NCI-H1436 treated with DMSO at 0.1 percent for 48 hours (cell line): ENCODE data around the gene PANK4.

Experiments used
- DNase-seq: peaks from one replicate; lab custom pipeline; 2025; lab: John Stamatoyannopoulos, UW

PANK4 gene

GRCh38 chr1:2512862-2513421 is 13.5 kb downstream of the PANK4 start:
- DNase-seq = no peak

DNA sequence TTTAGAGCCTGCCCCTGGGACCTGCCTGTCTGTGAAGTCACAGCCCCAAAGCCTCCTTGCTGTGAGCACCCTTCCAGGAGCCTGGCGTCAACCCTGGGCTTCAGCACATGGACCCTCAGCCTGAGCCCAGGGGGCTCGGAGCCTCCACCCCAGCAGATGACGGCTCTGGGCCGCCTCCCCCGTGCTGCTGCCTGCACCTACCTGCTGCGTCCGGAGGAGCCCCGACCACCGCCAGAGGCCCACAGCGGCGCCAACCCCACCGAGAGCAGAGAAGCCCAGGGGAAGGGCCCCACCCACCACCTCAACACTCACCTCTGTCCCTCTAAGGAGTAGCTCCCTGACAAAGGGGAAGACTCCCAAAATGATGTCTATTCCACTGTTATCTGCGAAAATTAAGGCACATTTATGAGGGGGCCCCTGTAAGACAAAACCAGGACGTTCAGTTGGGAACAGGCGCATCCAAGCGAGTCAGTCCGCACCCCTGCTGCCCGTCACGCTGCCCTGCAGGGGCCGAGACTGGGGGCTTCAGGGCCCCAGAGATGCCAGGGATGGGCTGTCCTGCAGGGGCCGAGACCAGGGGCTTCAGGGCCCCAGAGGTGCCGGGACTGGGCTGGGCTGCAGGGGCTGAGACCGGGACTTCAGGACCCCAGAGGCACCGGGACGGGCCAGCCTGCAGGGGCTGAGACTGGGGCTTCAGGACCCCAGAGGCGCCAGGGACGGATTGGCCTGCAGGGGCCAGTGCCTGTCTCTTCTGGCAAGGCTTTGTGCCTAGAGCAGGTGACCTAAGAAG is 15.8 kb downstream of the PANK4 start:
- no peak for DNase-seq

DNA sequence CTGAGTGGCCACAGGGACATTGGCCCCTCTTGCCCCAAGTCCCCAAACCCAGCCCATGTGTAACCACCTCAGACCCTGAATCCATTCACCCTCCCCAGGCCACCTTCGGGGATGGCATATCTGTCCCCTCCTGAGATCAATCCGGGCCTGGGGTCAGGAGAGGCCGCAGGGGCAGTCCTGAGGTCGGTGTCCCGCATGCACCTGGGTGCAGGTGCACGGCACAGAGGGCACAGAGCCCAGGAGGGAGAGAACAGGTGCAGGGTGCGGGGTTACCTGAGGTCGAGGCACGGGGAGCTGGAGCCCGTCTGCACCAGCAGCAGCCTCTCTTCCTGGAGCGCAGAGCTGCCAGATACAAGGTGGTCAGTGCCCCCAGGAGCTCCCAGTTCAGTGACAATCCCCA is 16.8 kb downstream of the PANK4 start:
- no peak for DNase-seq

- no peak for DNase-seq
These were observed 17.6 kb downstream of the PANK4 start for GRCh38 chr1:2508751-2509150.

DNA sequence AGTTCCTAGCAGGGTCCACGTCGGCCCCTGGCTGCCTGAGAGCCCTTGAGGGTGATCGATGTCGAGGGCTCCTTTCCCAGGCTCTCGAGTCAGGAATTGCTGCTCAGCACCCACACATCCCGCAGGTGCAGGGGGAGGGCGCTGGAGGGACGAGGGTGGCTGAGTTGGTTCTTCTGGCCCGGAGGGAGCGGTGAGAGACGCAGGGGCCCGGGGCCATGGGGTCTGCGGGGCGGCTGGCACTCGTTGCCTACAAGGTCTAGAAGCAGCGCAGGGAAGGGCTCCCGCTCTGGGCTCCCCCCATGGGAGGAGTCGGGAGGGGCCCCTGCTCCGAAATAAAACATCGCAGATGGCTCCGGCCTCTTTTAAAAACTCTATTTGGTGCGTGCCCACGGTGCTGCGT is 18.2 kb downstream of the PANK4 start:
- no peak for DNase-seq

DNA sequence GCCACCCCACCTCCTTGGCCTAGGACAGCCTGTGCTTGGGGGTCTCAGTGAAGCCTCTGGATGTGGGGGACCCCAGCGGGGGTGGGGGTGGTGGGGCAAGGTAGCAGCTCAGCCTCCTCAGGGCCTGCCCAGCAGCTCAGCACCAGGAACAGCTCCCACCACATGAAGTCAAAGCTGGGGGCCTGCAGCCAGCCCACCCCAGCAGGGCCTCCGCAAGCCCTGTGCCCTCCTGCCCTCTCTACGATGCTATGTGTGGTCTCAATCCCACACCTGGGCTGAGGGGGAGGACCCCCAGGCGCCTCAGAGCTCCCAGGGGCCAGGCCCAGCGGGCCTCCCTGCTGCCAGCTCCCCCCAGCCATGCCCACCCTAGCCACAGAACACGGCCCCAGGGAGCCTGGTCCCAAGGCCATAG is 18.6 kb downstream of the PANK4 start:
- DNase-seq = no peak

DNA sequence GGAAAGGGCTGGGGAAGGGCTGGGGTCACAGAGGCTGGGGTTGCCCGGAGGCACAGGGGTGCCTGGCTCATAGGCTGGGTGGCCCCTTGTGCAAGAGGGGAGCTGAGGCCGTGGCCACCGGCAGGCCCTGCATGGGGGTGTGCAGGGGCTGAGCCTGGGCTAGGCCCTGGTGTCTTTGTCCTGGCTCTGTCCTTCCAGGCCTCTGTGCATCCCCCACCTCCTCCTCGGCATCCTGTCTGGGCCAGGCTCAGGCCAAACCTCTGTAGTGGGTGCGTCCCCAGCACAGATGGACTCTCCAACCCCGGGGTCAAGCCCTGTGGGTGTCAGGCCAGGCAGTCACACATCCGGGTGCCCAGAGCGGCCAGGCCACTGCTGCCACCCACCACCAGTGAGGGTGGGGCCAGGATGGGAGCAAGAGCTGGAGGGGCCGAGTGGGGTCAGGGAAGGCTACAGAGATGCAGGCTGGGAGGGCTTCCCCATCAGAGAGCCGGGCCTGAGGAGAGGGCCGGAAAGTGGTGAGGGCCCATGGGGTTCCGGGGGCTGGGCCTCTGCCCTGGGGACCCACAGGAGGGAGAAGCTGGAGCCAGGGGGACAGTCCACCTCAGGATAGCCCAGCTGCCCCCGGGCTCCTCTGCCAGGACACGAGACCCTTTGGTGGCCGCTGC is 19.4 kb downstream of the PANK4 start:
- DNase-seq = no peak

GRCh38 chr1:2506007-2506860 is 20.2 kb downstream of the PANK4 start:
- DNase-seq = no peak

- DNase-seq = no peak
These were observed 20.9 kb downstream of the PANK4 start for GRCh38 chr1:2505461-2505994.

DNA sequence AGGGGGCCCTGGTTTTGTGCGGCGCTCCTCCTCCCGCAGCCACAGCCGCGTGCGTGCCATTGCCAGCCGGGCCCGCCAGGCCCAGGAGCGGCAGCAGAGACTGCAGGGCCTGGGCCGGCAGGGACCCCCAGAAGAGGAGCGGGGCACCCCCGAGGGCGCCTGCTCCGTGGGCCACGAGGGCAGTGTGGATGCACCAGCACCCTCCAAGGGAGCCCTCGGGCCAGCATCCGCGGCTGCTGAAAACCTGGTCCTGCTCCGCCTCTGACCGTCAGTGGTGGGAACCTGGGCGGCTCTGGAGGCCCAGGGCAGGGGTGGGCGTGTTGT is 21.5 kb downstream of the PANK4 start:
- no peak for DNase-seq

DNA sequence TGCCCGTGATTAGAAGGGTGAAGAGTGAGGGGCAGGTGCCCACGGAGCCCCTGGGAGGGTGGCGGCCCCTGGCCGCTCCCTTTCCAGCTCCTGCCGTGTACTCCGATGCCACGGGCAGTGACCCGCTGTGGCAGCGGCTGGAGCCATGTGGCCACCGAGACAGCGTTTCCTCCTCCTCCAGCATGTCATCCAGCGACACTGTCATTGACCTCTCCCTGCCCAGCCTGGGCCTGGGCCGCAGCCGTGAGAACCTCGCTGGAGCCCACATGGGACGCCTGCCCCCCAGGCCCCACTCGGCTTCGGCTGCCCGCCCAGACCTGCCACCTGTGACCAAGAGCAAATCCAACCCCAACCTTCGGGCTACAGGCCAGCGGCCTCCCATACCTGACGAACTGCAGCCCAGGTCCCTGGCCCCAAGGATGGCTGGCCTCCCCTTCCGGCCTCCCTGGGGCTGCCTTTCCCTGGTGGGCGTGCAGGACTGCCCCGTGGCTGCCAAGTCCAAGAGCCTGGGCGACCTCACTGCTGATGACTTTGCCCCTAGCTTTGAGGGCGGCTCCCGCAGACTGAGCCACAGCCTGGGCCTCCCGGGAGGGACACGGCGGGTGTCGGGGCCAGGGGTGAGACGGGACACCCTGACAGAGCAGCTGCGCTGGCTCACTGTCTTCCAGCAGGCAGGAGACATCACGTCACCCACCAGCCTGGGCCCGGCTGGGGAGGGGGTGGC is 22.0 kb downstream of the PANK4 start:
- DNase-seq = no peak

- no peak for DNase-seq
These were observed 22.7 kb downstream of the PANK4 start for GRCh38 chr1:2503554-2504224.

- DNase-seq = no peak
These were observed 23.5 kb downstream of the PANK4 start for GRCh38 chr1:2502661-2503553.

DNA sequence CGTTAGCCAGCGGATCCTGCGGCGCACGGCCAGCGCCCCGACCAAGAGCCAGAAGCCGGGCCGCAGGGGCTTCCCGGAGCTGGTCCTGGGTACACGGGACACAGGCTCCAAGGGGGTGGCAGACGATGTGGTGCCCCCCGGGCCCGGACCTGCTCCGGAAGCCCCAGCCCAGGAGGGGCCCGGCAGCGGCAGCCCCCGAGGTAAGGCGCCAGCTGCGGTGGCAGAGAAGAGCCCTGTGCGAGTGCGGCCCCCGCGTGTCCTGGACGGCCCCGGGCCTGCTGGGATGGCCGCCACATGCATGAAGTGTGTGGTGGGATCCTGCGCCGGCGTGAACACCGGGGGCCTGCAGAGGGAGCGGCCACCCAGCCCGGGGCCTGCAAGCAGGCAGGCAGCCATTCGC is 24.2 kb downstream of the PANK4 start:
- no peak for DNase-seq

- no peak for DNase-seq
These were observed 24.6 kb downstream of the PANK4 start for GRCh38 chr1:2501820-2502119.

DNA sequence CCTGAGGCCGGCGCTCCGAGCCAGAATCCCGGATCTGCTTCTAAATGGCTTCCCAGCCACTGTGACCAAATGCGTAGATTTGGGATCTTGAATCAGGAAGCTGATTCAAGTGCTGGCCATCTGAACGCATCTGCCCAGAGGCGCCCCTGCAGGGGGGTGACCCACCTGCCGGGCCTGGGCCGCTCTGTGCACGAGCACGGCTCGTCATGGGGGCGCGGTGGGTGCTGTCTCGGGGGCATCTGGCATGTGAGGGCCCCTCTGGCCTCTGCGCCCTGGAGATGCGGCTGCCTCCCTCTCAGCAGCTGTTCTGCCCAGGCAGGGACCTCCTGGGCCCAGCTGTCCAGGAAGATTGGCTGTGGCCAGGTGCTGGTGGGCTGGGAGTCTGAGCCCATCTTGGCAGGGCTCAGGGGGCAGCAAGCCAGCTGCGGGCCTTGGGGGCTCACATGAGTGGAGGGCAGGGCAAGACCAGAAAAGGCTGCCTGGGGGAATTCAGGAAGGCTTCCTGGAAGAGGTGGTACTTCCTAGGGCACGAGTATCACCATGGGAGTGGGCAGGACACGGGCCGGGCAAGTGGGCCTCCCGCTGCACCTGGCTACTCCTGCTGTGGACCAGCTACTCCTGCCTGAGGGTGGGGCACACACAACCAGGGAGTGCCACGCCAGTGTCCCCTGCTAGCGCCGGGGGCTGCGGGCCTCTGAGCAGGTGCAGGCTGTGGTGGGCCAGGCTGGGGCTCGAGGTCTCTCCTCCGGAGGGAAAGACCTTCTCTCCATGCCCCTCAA is 25.2 kb downstream of the PANK4 start:
- DNase-seq = no peak

GRCh38 chr1:2499986-2500596 is 26.3 kb downstream of the PANK4 start:
- no peak for DNase-seq

DNA sequence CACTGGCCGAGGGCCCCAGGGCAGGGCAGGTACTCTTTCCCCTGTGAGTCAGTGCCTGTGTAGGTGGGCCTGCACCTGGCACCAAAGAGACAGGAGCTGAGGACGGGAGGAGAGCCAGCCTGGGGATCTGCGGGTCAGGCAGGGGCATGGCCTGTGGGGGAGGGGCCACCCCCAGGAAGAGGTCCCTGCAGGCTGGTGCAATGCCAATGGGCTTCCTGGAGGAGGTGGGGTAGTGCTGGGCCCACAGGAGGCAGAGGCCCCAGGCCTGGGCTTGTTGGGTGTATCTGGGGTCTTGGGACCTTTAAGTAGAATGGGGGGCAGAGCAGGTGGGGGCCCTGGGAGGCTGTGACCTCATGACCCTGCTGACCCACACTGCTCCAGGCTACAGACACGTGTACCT is 27.1 kb downstream of the PANK4 start:
- no peak for DNase-seq

DNA sequence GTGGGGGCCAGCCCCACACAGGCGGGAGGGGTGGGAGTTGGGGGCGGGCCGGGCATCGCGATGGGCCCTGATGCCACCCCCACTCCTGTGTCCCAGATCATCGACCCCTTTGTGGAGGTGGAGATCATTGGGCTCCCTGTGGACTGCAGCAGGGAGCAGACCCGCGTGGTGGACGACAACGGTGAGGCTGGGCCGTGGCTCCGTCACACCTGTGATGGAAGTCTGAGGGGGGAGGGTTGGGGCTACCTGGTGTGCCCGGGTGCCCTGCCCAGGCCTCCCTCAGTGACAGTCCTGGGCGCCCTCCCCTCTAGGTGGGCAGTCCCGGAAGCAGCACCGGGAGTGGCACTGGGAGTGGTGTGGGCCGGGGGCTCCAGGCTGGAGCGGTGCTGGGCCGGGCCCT is 27.7 kb downstream of the PANK4 start:
- no peak for DNase-seq
